WTC11 (cell line): ENCODE measurements around the gene FUT8. TPM values are rescaled to one million over a fixed set of nuclear protein-coding genes. Genes with fewer than 3 reads are reported as not detected.

Source experiments
- ATAC-seq: fragments of 200-7000 bp; cut with Tn5 transposase; 2 replicates; pipeline ENCODE4 v1.10.0; 2021; ENCODE audit warnings: mild to moderate bottlenecking, moderate library complexity
- CTCF ChIA-PET: fragments of 300-600 bp; sonication (Branson Sonifier 250); formaldehyde crosslinking; loops from one replicate; lab custom pipeline; 2021; ENCODE audit warnings: antibody characterized with exemption; lab: Charles Lee
- POLR2A ChIA-PET: fragments of 350-600 bp; sonication (Branson Sonifier 250); formaldehyde crosslinking; loops from one replicate; lab custom pipeline; 2021; ENCODE audit warnings: antibody characterized with exemption; lab: Charles Lee
- DNase-seq: peaks from one replicate; pipeline ENCODE4 v3.0.0; 2021; ENCODE audit warnings: low spot score
- H3K27ac Mint-ChIP-seq: 2 replicates; pipeline ENCODE4 v1.8.0; 2021; ENCODE audit warnings: mixed read lengths
- H3K27me3 Mint-ChIP-seq: 2 replicates; pipeline ENCODE4 v1.8.0; 2021; ENCODE audit warnings: low read depth, mild to moderate bottlenecking, moderate library complexity, mixed read lengths
- H3K36me3 Mint-ChIP-seq: 2 replicates; pipeline ENCODE4 v1.8.0; 2021; ENCODE audit warnings: mixed read lengths
- H3K4me1 Mint-ChIP-seq: 2 replicates; pipeline ENCODE4 v1.8.0; 2022; ENCODE audit warnings: mixed read lengths
- H3K4me3 Mint-ChIP-seq: 2 replicates; pipeline ENCODE4 v1.8.0; 2021; ENCODE audit warnings: mild to moderate bottlenecking, moderate library complexity, mixed read lengths
- H3K9me3 Mint-ChIP-seq: 2 replicates; pipeline ENCODE4 v1.8.0; 2021; ENCODE audit warnings: mixed read lengths
- CDX4 ChIP-seq: fragments of 250-450 bp; sonication (Bioruptor Pico); IDR thresholded peaks from 2 replicates; pipeline ENCODE4 v1.9.0; 2021; ENCODE audit warnings: moderate library complexity, mild to moderate bottlenecking, inconsistent platforms, borderline replicate concordance
- CREB1 ChIP-seq: sonication (generic); formaldehyde crosslinking; IDR thresholded peaks from 2 replicates; pipeline ENCODE4 v1.8.0; 2023; ENCODE audit warnings: mild to moderate bottlenecking, missing genetic modification reagents
- CTCF ChIP-seq: fragments of 200-600 bp; IDR thresholded peaks from 2 replicates; pipeline ENCODE4 v1.8.0; 2022; ENCODE audit warnings: antibody characterized with exemption
- E2F4 ChIP-seq: sonication (generic); formaldehyde crosslinking; IDR thresholded peaks from 2 replicates; pipeline ENCODE4 v1.8.1; 2022; ENCODE audit warnings: low read depth, mild to moderate bottlenecking, moderate library complexity, missing genetic modification reagents, borderline replicate concordance
- ELF4 ChIP-seq: sonication (generic); formaldehyde crosslinking; IDR thresholded peaks from 2 replicates; pipeline ENCODE4 v1.8.1; 2022; ENCODE audit warnings: low read depth, mild to moderate bottlenecking, moderate library complexity, missing genetic modification reagents
- EMX1 ChIP-seq: fragments of 250-450 bp; sonication (Bioruptor Pico); IDR thresholded peaks from 2 replicates; pipeline ENCODE4 v1.8.0; 2021; ENCODE audit warnings: mild to moderate bottlenecking
- FOXK1 ChIP-seq: sonication (generic); formaldehyde crosslinking; IDR thresholded peaks from 2 replicates; pipeline ENCODE4 v1.8.0; 2022; ENCODE audit warnings: mild to moderate bottlenecking, moderate library complexity, missing genetic modification reagents
- FOXP1 ChIP-seq: sonication (generic); formaldehyde crosslinking; IDR thresholded peaks from 2 replicates; pipeline ENCODE4 v1.8.0; 2022; ENCODE audit warnings: missing genetic modification reagents, mild to moderate bottlenecking, moderate library complexity, borderline replicate concordance
- JAZF1 ChIP-seq: fragments of 250-450 bp; sonication (Bioruptor Pico); IDR thresholded peaks from 2 replicates; pipeline ENCODE4 v1.9.0; 2021; ENCODE audit warnings: moderate library complexity, mild to moderate bottlenecking, inconsistent platforms
- NFYB ChIP-seq: sonication (generic); formaldehyde crosslinking; conservative IDR thresholded peaks from 2 replicates; pipeline ENCODE4 v1.8.0; 2022; ENCODE audit warnings: low read depth, missing genetic modification reagents
- NR1H2 ChIP-seq: sonication (generic); formaldehyde crosslinking; IDR thresholded peaks from 2 replicates; pipeline ENCODE4 v1.9.0; 2021; ENCODE audit warnings: mild to moderate bottlenecking, moderate library complexity, missing genetic modification reagents
- NR3C1 ChIP-seq: sonication (generic); formaldehyde crosslinking; conservative IDR thresholded peaks from 2 replicates; pipeline ENCODE4 v1.8.1; 2023; ENCODE audit warnings: low read depth, mild to moderate bottlenecking, missing genetic modification reagents
- PRRX2 ChIP-seq: fragments of 250-450 bp; sonication (Bioruptor Pico); IDR thresholded peaks from 2 replicates; pipeline ENCODE4 v1.8.0; 2021; ENCODE audit warnings: mild to moderate bottlenecking
- TEAD1 ChIP-seq: sonication (generic); formaldehyde crosslinking; IDR thresholded peaks from 2 replicates; pipeline ENCODE4 v1.8.0; 2022; ENCODE audit warnings: mild to moderate bottlenecking, missing genetic modification reagents
- ZNF232 ChIP-seq: sonication (generic); formaldehyde crosslinking; IDR thresholded peaks from 2 replicates; pipeline ENCODE4 v1.8.0; 2022; ENCODE audit warnings: mild to moderate bottlenecking, missing genetic modification reagents
- ZNF396 ChIP-seq: fragments of 250-450 bp; sonication (Bioruptor Pico); IDR thresholded peaks from 2 replicates; pipeline ENCODE4 v1.8.0; 2021; ENCODE audit warnings: mild to moderate bottlenecking, moderate library complexity, borderline replicate concordance
- ZNF423 ChIP-seq: fragments of 250-450 bp; sonication (Bioruptor Pico); IDR thresholded peaks from 2 replicates; pipeline ENCODE4 v2.1.2; 2022; ENCODE audit warnings: mild to moderate bottlenecking, moderate library complexity
- ZNF532 ChIP-seq: fragments of 250-450 bp; sonication (Bioruptor Pico); IDR thresholded peaks from 2 replicates; pipeline ENCODE4 v1.9.0; 2021; ENCODE audit warnings: mild to moderate bottlenecking, borderline replicate concordance
- total RNA-seq: library from RNA; stranded (reverse); gene quantifications from 3 replicates; pipeline ENCODE4 v1.2.3, GENCODE V29; 2021

FUT8 gene
- total RNA-seq, 1 experiment from 2014 or later, result 37.9 TPM

GRCh38 chr14:65703996-65704395 lies 291.5 kb downstream of the FUT8 start:
- Mint-ChIP-seq H3K27me3 (no peaks in the 10 kb centered on the region), H3K9me3 (no peaks in the 10 kb centered on the region; the same call in 1 of the 2 replicates), H3K4me1 (peaks cover 4% of the 10 kb centered on the region; the same call in 1 of the 2 replicates), H3K27ac (no peak overlapping the region), H3K36me3 (no peaks in the 10 kb centered on the region), H3K4me3 (no peak overlapping the region)
- no peak for TF ChIP-seq EMX1 (CRISPR knock-in tag)
- no peak for TF ChIP-seq TEAD1 (CRISPR knock-in tag)
- TF ChIP-seq ELF4 (CRISPR knock-in tag), result no peak
- TF ChIP-seq ZNF423 (CRISPR knock-in tag), result no peak
- TF ChIP-seq NR3C1, result no peak
- no peak for TF ChIP-seq CDX4 (CRISPR knock-in tag)
- TF ChIP-seq FOXP1 (CRISPR knock-in tag), result no peak
- no peak for TF ChIP-seq ZNF232 (CRISPR knock-in tag)
- TF ChIP-seq NFYB (CRISPR knock-in tag), result no peak
- TF ChIP-seq FOXK1 (CRISPR knock-in tag), result no peak
- TF ChIP-seq JAZF1 (CRISPR knock-in tag), result no peak
- no peak for TF ChIP-seq NR1H2 (CRISPR knock-in tag)
- no peak for TF ChIP-seq E2F4 (CRISPR knock-in tag)
- TF ChIP-seq CTCF, result no peak
- TF ChIP-seq ZNF396 (CRISPR knock-in tag), result no peak
- ATAC-seq, result no peak
- ChIA-PET CTCF (interaction anchor here (0.9 to 1.6 kb wide), 4 partner anchors 28 to 535 kb away, joined by 3 to 5 read pairs (median 3); no protein-coding TSS in a partner anchor), POLR2A (no interaction called here)
- DNase-seq, result no peak

GRCh38 chr14:65704437-65704836 lies 291.9 kb downstream of the FUT8 start:
- POLR2A ChIA-PET, result no interaction called here

More at GRCh38 chr14:65704437-65704836, 291.9 kb downstream of the FUT8 start:
- no peak for ATAC-seq
- H3K27me3 Mint-ChIP-seq, result no peaks in the 10 kb centered on the region
- TF ChIP-seq ZNF532 (CRISPR knock-in tag) (no peak), PRRX2 (no peak), CREB1 (no peak), FOXP1 (CRISPR knock-in tag) (no peak), CDX4 (CRISPR knock-in tag) (no peak)
- TF ChIP-seq, all 79 proteins: peak for 0
- no peak overlapping the region for H3K27ac Mint-ChIP-seq
- peaks cover 4% of the 10 kb centered on the region; the same call in 1 of the 2 replicates for H3K4me1 Mint-ChIP-seq
- no peaks in the 10 kb centered on the region; the same call in 1 of the 2 replicates for H3K9me3 Mint-ChIP-seq
- CTCF ChIA-PET, result interaction anchor here (1.2 kb wide), 1 partner anchor 120 kb away, joined by 5 read pairs; no protein-coding TSS in a partner anchor
- H3K4me3 Mint-ChIP-seq, result no peak overlapping the region
- no peaks in the 10 kb centered on the region for H3K36me3 Mint-ChIP-seq
- DNase-seq, result no peak
